ENCODE measurements around the gene NKX2-1. TPM values are rescaled to one million over a fixed set of nuclear protein-coding genes. Genes with fewer than 3 reads are reported as not detected.

NKX2-1 gene
- total RNA-seq, 3 donors from 2014 or later = not detected

DNA sequence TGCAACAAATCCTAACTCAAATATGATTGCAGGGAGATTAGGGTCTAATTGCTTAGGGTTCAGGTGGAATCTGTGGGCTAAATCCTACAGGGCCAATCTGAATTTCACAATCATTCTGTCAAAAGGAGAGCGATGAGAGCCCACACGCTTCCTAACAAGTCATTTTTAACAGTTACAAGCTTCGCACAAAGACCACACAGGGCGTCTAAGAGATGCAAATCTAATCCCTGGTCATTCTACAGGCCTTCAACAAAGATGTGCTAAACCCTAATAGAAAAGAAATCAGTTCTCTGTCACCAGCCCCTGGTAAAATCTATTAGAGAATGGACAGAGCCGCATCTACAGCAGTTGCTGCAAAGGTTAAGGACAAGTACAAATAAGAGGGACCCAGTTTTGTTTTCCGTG is 15.3 kb downstream of the NKX2-1 start:
- Histone ChIP-seq H3K36me3 (ENCODE audit: low read depth) (no peaks in the 10 kb centered on the region), H3K4me3 (no peak overlapping the region), H3K9me3 (no peaks in the 10 kb centered on the region), H3K4me1 (ENCODE audit: low read depth) (no peaks in the 10 kb centered on the region)
- TF ChIP-seq, protein P1, sequence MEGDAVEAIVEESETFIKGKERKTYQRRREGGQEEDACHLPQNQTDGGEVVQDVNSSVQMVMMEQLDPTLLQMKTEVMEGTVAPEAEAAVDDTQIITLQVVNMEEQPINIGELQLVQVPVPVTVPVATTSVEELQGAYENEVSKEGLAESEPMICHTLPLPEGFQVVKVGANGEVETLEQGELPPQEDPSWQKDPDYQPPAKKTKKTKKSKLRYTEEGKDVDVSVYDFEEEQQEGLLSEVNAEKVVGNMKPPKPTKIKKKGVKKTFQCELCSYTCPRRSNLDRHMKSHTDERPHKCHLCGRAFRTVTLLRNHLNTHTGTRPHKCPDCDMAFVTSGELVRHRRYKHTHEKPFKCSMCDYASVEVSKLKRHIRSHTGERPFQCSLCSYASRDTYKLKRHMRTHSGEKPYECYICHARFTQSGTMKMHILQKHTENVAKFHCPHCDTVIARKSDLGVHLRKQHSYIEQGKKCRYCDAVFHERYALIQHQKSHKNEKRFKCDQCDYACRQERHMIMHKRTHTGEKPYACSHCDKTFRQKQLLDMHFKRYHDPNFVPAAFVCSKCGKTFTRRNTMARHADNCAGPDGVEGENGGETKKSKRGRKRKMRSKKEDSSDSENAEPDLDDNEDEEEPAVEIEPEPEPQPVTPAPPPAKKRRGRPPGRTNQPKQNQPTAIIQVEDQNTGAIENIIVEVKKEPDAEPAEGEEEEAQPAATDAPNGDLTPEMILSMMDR (IDR thresholded peaks at IDR 0.05) = no peak
- DNase-seq (no peak), ATAC-seq (no peak)
- intact Hi-C loops (cut with DNase I, micrococcal nuclease) = no loop called here

DNA sequence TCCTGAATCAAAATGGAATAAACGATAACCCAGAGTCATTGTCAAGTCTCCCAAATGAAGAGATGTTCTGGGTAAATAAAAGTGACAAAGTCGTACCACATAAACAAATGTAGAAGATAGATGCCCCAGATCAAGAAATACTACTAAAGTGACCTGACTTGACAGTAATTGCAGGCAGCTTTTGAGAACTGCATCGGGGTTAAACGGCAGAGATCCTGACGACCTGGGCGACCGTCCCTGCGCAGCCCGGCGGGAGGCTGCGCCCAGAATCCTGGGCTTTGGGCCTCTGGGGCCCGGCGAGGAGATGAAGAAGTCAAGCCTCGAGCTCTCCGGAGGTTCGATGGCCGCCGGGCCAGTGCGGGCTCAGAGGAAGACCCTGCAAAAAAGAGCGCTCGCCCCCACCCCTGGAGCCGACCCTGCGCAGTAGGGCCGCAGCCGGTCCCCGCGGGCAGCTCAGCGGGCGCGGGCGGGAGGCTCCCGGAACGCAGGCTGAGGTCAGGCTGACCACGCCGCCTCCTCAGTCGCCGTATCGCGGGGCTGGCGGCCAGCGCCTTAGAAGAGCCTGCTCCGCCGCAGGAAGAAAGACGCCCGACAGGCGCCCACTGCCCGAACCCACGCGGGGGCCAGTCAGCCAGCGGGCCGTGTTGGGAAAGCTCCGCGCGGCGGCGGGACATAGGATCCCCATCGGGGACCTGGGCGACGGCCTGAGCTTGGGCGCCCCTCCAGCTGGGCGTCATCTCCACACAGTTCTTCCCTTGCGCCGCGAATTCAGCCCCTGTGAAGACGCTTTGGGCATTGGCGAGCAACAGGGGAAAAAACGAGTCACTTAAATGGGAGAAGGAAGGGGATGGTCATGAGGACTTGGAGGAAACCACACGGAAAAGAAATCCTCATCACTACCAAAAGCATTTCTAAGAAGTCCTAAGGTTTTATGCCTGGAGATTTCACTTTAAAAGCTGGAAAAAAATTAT is 16.0 kb downstream of the NKX2-1 start:
- H3K36me3 ChIP-seq (ENCODE audit: low read depth) = no peaks in the 10 kb centered on the region
- intact Hi-C loops (cut with DNase I, micrococcal nuclease) = no loop called here
- DNase-seq = no peak
- TF ChIP-seq, protein P1 (IDR thresholded peaks at IDR 0.05) = no peak
- H3K4me1 ChIP-seq (ENCODE audit: low read depth) = no peaks in the 10 kb centered on the region
- H3K4me3 ChIP-seq = no peak overlapping the region
- ATAC-seq = no peak
- no peaks in the 10 kb centered on the region for H3K9me3 ChIP-seq

GRCh38 chr14:36502558-36503508 is 17.2 kb downstream of the NKX2-1 start:
- TF ChIP-seq, protein P1 (IDR thresholded peaks at IDR 0.05) = no peak
- DNase-seq = no peak
- H3K4me3 ChIP-seq = no peak overlapping the region
- H3K36me3 ChIP-seq (ENCODE audit: low read depth) = no peaks in the 10 kb centered on the region
- no peaks in the 10 kb centered on the region for H3K9me3 ChIP-seq
- no peak for ATAC-seq
- intact Hi-C loops (cut with DNase I, micrococcal nuclease) = no loop called here
- no peaks in the 10 kb centered on the region for H3K4me1 ChIP-seq (ENCODE audit: low read depth)

DNA sequence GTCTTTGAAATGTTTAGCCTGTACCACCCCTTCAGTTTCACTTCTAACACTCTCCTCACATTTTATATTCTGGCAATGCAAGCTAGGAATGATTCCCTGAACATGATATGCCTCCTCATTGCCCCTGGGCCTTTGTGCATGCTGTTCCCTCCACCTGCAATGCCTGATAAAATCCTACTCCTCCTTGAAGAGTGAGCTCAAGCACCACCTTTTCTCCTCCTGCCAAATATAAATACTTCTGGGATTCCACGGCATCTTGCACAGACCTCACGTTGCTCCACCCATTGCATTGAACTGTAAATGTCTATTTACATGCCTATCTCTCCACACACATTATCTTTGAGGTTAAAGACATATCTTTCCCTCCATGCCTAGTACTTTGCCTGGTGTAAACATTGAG is 21.1 kb downstream of the NKX2-1 start:
- Histone ChIP-seq H3K36me3 (ENCODE audit: low read depth) (no peaks in the 10 kb centered on the region), H3K4me3 (no peak overlapping the region), H3K4me1 (ENCODE audit: low read depth) (no peaks in the 10 kb centered on the region), H3K9me3 (no peaks in the 10 kb centered on the region)
- TF ChIP-seq, protein P1 (IDR thresholded peaks at IDR 0.05) = no peak
- ATAC-seq (no peak), DNase-seq (no peak)
- intact Hi-C loops (cut with DNase I, micrococcal nuclease) = no loop called here

DNA sequence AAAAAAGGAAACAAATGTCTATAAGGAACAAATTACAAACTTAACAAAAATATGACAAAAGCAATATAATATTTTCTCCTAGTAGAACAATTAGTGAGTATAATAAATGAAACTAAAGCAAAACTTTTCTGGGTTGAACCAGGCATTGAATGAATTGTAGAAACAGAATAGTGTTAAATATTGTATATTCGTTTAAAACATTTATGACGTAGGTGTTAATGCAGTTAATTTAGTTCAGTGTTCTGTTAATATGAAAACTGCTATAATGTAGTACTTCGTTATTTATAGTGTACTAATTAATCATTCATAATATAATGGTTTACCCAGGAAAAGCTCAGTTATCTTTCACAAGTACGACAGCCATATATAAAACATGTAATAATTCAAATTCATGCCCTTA is 23.7 kb downstream of the NKX2-1 start:
- ATAC-seq (no peak), DNase-seq (no peak)
- TF ChIP-seq, protein P1 (IDR thresholded peaks at IDR 0.05) = no peak
- intact Hi-C loops (cut with DNase I, micrococcal nuclease) = no loop called here
- H3K4me1 ChIP-seq (ENCODE audit: low read depth) = no peaks in the 10 kb centered on the region
- no peaks in the 10 kb centered on the region for H3K9me3 ChIP-seq
- H3K36me3 ChIP-seq (ENCODE audit: low read depth) = no peaks in the 10 kb centered on the region
- no peak overlapping the region for H3K4me3 ChIP-seq
